ENCODE measurements around the gene KIF1B. TPM values are rescaled to one million over a fixed set of nuclear protein-coding genes. Genes with fewer than 3 reads are reported as not detected.
A peak's percentile ranks its signal among the peaks of the same experiment; 100 is the strongest.

Gene KIF1B
- total and polyA plus RNA-seq, 9 of the 15 experiments (the other 6 are each of a cell fraction or from before 2014, with no cell fraction given), result 2.8 to 19.8 (median 11.9) TPM

GRCh38 chr1:10430216-10431069, 220.1 kb downstream of the KIF1B start, which contains the start of gene CENPS (continued):
- TF ChIP-seq ZBTB7A (IDR thresholded peaks at IDR 0.05; ENCODE audit: borderline replicate concordance, control insufficient read depth, low read depth, low read length) (peak; percentile 95), E2F1 (CRISPR knock-in tag; IDR thresholded peaks at IDR 0.05) (peak; percentile 98), ZNF766 (CRISPR knock-in tag; conservative IDR thresholded peaks at IDR 0.05) (peak; percentile 74; the same call in 1 of the 2 replicates), NFATC3 (IDR thresholded peaks at IDR 0.05) (no peak), POLR2H (tag; IDR thresholded peaks at IDR 0.05; ENCODE audit: low read depth) (no peak), GABPA (tag; conservative IDR thresholded peaks at IDR 0.05; ENCODE audit: low read depth) (no peak), ZNF764 (CRISPR knock-in tag; IDR thresholded peaks at IDR 0.05; ENCODE audit: low read depth) (0 out of 2 replicates have a peak, but pooled peaks have one; percentile 73), RB1 (IDR thresholded peaks at IDR 0.05; ENCODE audit: low read depth) (peak; percentile 100), CHD1 (IDR thresholded peaks at IDR 0.05; ENCODE audit: low read length) (peak; percentile 13), JUND (IDR thresholded peaks at IDR 0.05; ENCODE audit: borderline replicate concordance, low read depth, low read length) (peak; percentile 73), JUND (tag; IDR thresholded peaks at IDR 0.05; ENCODE audit: borderline replicate concordance, low read depth, low read length) (peak; percentile 65; the same call in 1 of the 3 replicates), TOE1 (IDR thresholded peaks at IDR 0.05; ENCODE audit: borderline replicate concordance) (peak; percentile 87; the same call in 1 of the 2 replicates), TOE1 (CRISPR knock-in tag; IDR thresholded peaks at IDR 0.05; ENCODE audit: borderline replicate concordance, low read depth) (peak; percentile 97), ZNF644 (tag; IDR thresholded peaks at IDR 0.05; ENCODE audit: low read depth) (no peak), ZNF778 (CRISPR knock-in tag; IDR thresholded peaks at IDR 0.05) (no peak), ARHGAP35 (IDR thresholded peaks at IDR 0.05; ENCODE audit: partially characterized antibody) (no peak), LCOR (CRISPR knock-in tag; IDR thresholded peaks at IDR 0.05) (peak; percentile 88), HDAC8 (tag; IDR thresholded peaks at IDR 0.05) (peak; percentile 91)
- TF ChIP-seq, protein P1, sequence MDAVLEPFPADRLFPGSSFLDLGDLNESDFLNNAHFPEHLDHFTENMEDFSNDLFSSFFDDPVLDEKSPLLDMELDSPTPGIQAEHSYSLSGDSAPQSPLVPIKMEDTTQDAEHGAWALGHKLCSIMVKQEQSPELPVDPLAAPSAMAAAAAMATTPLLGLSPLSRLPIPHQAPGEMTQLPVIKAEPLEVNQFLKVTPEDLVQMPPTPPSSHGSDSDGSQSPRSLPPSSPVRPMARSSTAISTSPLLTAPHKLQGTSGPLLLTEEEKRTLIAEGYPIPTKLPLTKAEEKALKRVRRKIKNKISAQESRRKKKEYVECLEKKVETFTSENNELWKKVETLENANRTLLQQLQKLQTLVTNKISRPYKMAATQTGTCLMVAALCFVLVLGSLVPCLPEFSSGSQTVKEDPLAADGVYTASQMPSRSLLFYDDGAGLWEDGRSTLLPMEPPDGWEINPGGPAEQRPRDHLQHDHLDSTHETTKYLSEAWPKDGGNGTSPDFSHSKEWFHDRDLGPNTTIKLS (IDR thresholded peaks at IDR 0.05; ENCODE audit: borderline replicate concordance, low read depth), result peak; percentile 72
- TF ChIP-seq, protein P2, sequence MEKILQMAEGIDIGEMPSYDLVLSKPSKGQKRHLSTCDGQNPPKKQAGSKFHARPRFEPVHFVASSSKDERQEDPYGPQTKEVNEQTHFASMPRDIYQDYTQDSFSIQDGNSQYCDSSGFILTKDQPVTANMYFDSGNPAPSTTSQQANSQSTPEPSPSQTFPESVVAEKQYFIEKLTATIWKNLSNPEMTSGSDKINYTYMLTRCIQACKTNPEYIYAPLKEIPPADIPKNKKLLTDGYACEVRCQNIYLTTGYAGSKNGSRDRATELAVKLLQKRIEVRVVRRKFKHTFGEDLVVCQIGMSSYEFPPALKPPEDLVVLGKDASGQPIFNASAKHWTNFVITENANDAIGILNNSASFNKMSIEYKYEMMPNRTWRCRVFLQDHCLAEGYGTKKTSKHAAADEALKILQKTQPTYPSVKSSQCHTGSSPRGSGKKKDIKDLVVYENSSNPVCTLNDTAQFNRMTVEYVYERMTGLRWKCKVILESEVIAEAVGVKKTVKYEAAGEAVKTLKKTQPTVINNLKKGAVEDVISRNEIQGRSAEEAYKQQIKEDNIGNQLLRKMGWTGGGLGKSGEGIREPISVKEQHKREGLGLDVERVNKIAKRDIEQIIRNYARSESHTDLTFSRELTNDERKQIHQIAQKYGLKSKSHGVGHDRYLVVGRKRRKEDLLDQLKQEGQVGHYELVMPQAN (IDR thresholded peaks at IDR 0.05; ENCODE audit: borderline replicate concordance), result peak; percentile 90
- TF ChIP-seq, protein P3, sequence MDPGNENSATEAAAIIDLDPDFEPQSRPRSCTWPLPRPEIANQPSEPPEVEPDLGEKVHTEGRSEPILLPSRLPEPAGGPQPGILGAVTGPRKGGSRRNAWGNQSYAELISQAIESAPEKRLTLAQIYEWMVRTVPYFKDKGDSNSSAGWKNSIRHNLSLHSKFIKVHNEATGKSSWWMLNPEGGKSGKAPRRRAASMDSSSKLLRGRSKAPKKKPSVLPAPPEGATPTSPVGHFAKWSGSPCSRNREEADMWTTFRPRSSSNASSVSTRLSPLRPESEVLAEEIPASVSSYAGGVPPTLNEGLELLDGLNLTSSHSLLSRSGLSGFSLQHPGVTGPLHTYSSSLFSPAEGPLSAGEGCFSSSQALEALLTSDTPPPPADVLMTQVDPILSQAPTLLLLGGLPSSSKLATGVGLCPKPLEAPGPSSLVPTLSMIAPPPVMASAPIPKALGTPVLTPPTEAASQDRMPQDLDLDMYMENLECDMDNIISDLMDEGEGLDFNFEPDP (CRISPR knock-in tag; IDR thresholded peaks at IDR 0.05), result no peak
